ENCODE data around the gene GTF2IRD2.
"Not testable (repeated sequence)": the region's sequence is repeated elsewhere in the genome, so short reads cannot be mapped to it uniquely, and the experiment has no call there.

DNA sequence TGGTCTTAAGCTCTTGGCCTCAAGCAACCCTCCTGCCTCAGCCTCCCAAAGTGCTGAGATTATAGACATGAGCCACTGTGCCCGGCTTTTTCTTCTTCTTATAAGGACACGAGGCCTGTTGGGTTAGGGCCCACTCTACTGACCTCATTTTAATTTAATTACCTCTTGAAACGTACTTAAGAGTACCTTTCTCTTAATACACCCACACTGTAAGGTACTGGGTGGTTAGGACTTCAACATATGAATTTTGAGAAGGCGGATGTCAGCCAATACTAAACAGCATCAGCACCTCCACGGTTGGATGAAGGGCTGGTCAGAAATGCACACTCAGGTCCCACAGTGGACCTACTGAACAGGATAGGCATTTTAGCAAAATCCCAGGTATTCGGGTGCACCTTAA, 69.7 kb downstream of the GTF2IRD2 start:
- not testable (repeated sequence) for TF ChIP-seq EZH2 (IDR thresholded peaks at IDR 0.05; ENCODE audit: borderline replicate concordance, insufficient read depth, low read depth, low read length, poor library complexity, severe bottlenecking)
- TF ChIP-seq, protein P1, sequence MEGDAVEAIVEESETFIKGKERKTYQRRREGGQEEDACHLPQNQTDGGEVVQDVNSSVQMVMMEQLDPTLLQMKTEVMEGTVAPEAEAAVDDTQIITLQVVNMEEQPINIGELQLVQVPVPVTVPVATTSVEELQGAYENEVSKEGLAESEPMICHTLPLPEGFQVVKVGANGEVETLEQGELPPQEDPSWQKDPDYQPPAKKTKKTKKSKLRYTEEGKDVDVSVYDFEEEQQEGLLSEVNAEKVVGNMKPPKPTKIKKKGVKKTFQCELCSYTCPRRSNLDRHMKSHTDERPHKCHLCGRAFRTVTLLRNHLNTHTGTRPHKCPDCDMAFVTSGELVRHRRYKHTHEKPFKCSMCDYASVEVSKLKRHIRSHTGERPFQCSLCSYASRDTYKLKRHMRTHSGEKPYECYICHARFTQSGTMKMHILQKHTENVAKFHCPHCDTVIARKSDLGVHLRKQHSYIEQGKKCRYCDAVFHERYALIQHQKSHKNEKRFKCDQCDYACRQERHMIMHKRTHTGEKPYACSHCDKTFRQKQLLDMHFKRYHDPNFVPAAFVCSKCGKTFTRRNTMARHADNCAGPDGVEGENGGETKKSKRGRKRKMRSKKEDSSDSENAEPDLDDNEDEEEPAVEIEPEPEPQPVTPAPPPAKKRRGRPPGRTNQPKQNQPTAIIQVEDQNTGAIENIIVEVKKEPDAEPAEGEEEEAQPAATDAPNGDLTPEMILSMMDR (IDR thresholded peaks at IDR 0.05), result not testable (repeated sequence)

All from B cell (primary cell).